Activated CD8-positive, alpha-beta memory T cell treated with anti-CD3 and anti-CD28 coated beads, Interleukin-2, amount 50 U/mL, for 4 hours (primary cell): ENCODE measurements around the gene AOPEP.
"Not testable (repeated sequence)": the region's sequence is repeated elsewhere in the genome, so short reads cannot be mapped to it uniquely, and the experiment has no call there.

Experiments
- DNase-seq: peaks from one replicate; pipeline ENCODE4 v3.0.0-alpha.2; 2020

AOPEP gene

GRCh38 chr9:94922691-94923107 is 196.2 kb downstream of the AOPEP start:
- no peak for DNase-seq

GRCh38 chr9:94923326-94924089 is 197.0 kb downstream of the AOPEP start:
- DNase-seq: no peak

DNA sequence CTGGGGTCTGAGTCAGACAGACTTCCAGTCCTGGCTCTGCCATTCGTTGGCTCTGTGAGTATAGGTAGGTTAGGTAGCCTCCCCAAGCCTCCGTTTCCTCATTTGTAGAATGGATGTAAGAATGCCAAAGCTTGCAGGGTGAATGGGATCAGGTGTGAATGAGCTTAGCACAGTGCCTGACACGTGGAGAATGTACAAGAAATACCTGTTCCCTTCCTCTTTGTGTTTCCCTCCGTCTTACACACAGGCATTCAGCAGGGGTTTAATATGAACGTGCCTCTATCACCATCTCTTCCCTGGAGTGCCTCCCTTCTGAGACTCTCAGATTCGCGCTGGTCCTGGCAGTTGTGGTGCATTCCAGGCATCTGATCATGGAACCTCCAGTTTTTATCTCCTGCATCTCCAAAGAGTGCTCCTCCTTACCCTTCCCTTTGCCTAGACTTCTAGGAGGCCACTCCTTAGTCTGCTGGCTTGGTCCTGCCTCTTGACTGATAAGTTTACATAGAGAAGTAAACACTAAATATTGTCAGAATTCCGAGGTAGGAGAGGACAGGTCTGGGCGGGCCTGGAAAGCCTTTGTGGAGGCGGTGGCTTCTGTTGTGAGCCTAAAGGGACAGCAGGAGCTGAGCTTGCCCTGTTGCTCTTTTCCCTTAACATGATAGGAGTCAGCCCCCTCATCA is 199.4 kb downstream of the AOPEP start:
- DNase-seq: no peak

GRCh38 chr9:94926431-94926800 is 199.9 kb downstream of the AOPEP start:
- DNase-seq: no peak

GRCh38 chr9:94927048-94927761 is 200.7 kb downstream of the AOPEP start:
- DNase-seq: no peak

GRCh38 chr9:94927762-94928670 is 201.5 kb downstream of the AOPEP start:
- DNase-seq: no peak

GRCh38 chr9:94928691-94929368 is 202.3 kb downstream of the AOPEP start:
- DNase-seq: no peak

DNA sequence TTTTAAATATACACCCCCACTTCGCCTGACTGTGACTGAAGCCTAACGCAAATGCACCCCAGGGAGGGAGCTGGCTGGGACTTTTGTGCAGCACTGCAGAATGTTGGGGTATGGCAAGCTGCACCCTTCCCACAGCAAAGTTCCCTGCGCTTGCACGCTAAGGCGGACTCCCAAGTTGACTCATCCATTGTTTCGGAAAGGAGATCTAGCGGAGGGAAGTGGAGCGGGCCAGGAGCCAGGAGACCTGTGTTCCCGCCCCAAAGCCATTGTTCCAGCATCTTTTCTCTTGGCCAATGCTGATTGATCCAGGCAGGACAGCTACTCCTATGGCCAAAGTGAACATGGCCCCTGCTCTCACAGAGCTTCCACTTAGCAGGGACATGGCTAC is 202.9 kb downstream of the AOPEP start:
- no peak for DNase-seq

GRCh38 chr9:94931036-94931633 is 204.6 kb downstream of the AOPEP start:
- DNase-seq: no peak

DNA sequence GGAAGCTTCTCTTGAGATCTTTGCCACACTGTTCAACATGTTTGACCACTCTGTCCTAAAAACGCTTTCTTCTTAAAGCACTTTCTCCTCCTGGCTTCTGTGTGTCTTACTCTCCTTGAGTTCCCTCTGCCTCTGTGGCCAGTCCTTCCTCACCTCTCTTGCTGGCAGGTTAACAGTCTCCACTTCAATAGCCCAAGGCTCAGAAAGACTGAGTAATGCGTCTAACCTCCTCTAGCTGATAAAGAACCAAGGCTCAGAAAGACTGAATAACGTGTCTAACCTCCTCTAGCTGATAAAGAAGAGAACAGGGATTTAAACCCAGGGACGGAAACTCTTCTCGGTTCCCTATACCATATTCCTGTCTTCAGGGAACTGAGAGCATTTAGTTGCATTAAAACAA is 205.2 kb downstream of the AOPEP start:
- DNase-seq: no peak

DNA sequence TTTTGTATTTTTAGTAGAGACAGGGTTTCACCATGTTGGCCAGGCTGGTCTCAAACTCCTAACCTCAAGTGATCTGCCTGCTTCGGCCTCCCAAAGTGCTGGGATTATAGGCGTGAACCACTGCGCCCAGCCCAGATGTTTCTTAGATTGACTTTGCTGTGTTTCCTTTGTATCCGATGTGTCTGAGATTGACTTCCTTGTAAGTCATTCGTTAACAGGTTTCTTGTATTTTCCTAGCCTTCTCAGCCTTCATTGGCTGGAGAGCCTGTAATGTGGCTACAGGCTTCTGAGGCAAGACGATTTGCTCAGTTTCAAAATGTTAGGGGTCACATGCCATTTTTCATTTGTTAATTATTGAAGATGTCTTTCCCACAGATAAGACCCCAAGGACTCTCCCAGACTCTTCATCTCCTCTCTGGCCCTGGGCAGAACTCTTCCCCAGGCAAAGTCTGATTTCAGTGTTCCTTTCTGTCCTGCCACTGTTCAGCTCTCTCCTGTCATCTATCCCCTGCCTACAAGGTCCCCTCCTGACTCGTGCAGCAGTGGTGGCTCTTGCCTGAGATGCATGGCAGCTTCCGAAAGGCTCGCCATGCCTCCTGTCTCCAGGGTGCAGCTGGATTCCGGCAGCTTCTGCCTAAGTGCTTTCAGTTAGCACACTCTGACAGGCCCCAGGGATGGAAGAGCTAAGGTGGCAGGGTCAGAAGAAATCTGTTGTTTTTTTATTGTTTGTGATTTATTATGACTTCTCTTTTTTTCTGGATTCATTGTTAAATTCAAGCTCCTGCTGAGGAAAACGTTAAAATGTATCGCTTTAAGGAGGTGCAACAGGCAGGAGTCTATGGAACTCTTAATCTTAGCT is 206.4 kb downstream of the AOPEP start:
- DNase-seq: no peak

DNA sequence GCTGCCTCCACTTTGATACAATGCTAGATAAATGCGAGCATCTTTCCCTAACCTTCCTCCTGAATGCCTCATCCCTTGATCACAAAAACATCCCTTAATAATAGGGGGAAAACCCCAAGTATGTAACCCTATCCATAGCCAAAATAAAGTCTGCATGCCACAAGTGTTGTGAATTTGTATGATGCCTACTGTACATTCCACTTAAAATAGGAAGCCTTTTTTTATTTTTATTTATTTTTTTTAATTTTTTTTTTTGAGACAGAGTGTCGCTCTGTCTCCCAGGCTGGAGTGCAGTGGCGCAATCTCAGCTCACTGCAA is 207.0 kb downstream of the AOPEP start:
- no peak for DNase-seq

GRCh38 chr9:94934816-94935328 is 208.4 kb downstream of the AOPEP start:
- DNase-seq: no peak

DNA sequence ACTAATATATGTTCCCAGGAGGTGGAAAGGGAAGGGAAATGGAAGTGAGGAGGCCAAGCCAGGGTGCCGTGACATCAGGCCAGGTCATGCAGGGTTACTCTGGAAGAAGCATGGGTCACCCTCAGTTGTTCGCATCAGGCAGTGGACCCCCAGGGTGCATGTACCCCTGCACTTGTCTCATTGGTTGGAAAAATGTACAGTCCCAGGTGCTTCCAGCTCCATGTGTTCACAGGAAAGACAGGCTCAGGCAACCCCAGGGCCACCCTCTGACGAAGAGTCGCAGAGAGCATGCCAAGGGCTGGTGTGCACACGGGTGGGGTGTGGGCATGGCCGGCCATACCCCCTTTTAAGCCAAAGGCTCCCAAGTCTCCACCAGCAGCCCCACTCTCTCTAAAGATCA is 208.9 kb downstream of the AOPEP start:
- no peak for DNase-seq

DNA sequence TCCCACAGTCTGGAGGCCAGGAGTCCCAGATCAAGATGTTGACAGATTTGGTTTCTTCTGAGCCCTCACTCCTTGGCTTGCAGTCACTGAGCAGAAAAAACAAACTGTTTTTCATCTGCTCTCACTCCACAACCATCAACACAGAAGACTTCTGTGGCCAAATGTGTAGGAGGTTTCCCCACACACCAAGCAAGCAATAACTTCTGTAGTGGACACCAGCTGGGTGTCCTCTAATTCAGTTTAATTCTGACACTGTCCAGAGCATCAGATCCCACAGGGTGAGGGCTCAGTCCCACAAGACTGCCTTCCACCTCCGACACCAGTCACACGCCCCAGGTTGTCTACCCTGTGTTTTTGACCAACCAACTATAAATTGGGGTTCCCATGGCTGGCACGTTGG is 209.9 kb downstream of the AOPEP start:
- DNase-seq: no peak

GRCh38 chr9:94937214-94937903 is 210.9 kb downstream of the AOPEP start:
- DNase-seq: no peak

- DNase-seq: no peak
These were observed 211.9 kb downstream of the AOPEP start for GRCh38 chr9:94938384-94938783.

DNA sequence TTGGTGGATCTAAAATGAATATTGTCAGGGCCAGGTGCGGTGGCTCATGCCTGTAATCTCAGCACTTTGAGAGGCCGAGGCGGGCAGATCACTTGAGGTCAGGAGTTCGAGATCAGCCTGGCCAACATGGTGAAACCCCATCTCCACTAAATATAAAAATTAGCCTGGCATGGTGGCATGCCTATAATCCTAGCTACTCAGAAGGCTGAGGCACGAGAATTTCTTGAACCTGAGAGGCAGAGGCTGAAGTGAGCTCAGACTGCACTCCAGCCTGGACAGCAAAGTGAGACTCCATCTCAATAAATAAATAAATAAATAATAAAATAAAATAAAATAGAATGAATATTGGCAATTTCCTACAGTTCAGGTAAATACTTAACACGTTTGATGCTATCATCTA is 213.8 kb downstream of the AOPEP start:
- not testable (repeated sequence) for DNase-seq

DNA sequence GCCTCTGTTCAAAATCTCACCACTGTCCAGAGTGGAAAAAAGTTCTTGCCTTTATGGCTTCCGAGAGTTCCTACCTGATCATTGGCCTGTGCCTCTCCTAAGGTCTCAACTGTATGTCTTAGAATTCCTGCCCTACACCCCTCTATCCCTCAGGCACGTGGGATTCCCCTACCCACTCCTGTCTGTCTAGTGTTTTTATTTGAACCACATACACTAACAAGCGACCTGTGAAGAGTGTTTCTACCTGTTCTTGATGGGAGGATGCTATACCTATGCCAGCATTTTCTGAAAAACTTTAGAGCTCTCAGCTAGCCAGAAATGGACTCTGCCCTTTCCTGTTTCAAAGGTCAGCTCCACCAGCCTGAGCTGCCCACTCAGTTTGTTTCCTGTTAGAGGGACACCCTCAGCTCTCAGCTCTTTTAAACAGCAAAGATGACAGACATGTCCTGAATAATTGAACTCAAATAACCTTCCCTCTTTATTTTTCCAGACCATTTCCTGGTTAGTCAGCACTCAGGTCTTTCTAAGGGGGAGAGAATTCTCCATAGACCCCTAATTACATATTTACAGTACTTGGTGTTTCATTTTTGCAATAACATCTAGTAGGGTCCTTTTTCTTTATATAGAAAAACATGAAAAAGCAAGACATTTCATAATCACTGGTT is 214.8 kb downstream of the AOPEP start:
- no peak for DNase-seq

GRCh38 chr9:94944626-94945025 is 218.1 kb downstream of the AOPEP start:
- no peak for DNase-seq
